Calu3 (cell line): ENCODE measurements around the gene NT5DC3. TPM values are rescaled to one million over a fixed set of nuclear protein-coding genes. Genes with fewer than 3 reads are reported as not detected.

ENCODE experiments used
- BruUV-seq: library from RNA; stranded (reverse); fragments of 400-500 nt; replicated peaks from 2 replicates; lab custom pipeline; 2021; lab: Mats Ljungman, UMichigan
- CTCF ChIA-PET: fragments of 300-600 bp; sonication (Branson Sonifier 250); formaldehyde crosslinking; loops from one replicate; lab custom pipeline; 2022; ENCODE audit warnings: antibody characterized with exemption; lab: Charles Lee
- DNase-seq: peaks from one replicate; pipeline ENCODE4 v3.0.0; 2022
- H3K27ac Mint-ChIP-seq: one replicate; pipeline ENCODE4 v1.8.0; 2022; ENCODE audit warnings: mixed read lengths; ENCODE audit not compliant: unreplicated experiment
- H3K27me3 Mint-ChIP-seq: one replicate; pipeline ENCODE4 v1.8.0; 2022; ENCODE audit warnings: mixed read lengths; ENCODE audit not compliant: unreplicated experiment
- H3K36me3 Mint-ChIP-seq: one replicate; pipeline ENCODE4 v1.8.0; 2022; ENCODE audit warnings: mild to moderate bottlenecking, moderate library complexity, mixed read lengths; ENCODE audit not compliant: insufficient read depth, unreplicated experiment
- H3K4me1 Mint-ChIP-seq: one replicate; pipeline ENCODE4 v1.8.0; 2022; ENCODE audit warnings: mild to moderate bottlenecking, low read depth, mixed read lengths; ENCODE audit not compliant: unreplicated experiment
- H3K4me3 Mint-ChIP-seq: one replicate; pipeline ENCODE4 v1.8.0; 2022; ENCODE audit warnings: mild to moderate bottlenecking, low read depth, moderate library complexity, mixed read lengths; ENCODE audit not compliant: unreplicated experiment
- H3K9me3 Mint-ChIP-seq: one replicate; pipeline ENCODE4 v1.8.0; 2022; ENCODE audit warnings: low read depth, mixed read lengths; ENCODE audit not compliant: unreplicated experiment
- CTCF ChIP-seq: fragments of 200-600 bp; IDR thresholded peaks from one replicate; pipeline ENCODE4 v1.8.0; 2022; ENCODE audit warnings: antibody characterized with exemption; ENCODE audit not compliant: unreplicated experiment
- intact Hi-C: fragments of 100-400 bp; cut with micrococcal nuclease; formaldehyde crosslinking; loops from one replicate; pipeline ENCODE4 v1.10.0; 2022; ENCODE audit not compliant: unreplicated experiment
- total RNA-seq: library from RNA; stranded (reverse); gene quantifications from 2 replicates; pipeline ENCODE4 v1.2.3, GENCODE V29; 2022

The NT5DC3 gene
- total RNA-seq, 1 experiment from 2014 or later = 24.0 TPM

DNA sequence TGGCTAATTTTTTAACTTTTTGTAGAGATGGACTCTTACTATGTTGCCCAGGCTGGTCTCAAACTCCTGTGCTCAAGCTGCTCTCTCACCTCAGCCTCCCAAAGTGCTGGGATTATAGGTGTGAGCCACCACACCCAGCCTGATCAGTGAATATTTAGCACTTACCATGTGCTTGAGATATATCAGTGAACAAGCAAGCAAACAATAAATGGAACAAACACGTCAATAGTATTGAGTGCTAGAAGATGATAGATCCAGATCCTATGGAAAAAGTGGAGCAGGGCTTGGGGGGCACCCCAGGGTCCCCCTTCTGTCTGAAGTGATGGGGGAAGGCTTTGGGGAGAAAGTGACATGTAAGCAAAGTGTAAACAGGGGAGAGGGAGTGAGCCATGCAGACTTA, 83.8 kb downstream of the NT5DC3 start:
- no peaks in the 10 kb centered on the region for H3K9me3 Mint-ChIP-seq
- no peaks in the 10 kb centered on the region for H3K36me3 Mint-ChIP-seq
- intact Hi-C loops = no loop called here
- DNase-seq = no peak
- H3K4me3 Mint-ChIP-seq = no peak overlapping the region
- H3K27me3 Mint-ChIP-seq = no peaks in the 10 kb centered on the region
- H3K27ac Mint-ChIP-seq = no peak overlapping the region
- no TSS peak for BruUV-seq
- no peaks in the 10 kb centered on the region for H3K4me1 Mint-ChIP-seq
- TF ChIP-seq CTCF = no peak
- CTCF ChIA-PET = no interaction called here

- Mint-ChIP-seq H3K27me3 (no peaks in the 10 kb centered on the region), H3K4me3 (no peak overlapping the region), H3K27ac (no peak overlapping the region), H3K9me3 (no peaks in the 10 kb centered on the region), H3K36me3 (no peaks in the 10 kb centered on the region), H3K4me1 (no peaks in the 10 kb centered on the region)
- no peak for DNase-seq
- CTCF ChIA-PET = no interaction called here
- TF ChIP-seq CTCF = no peak
- intact Hi-C loops = no loop called here
- BruUV-seq = no TSS peak
These were observed 84.6 kb downstream of the NT5DC3 start for GRCh38 chr12:103756443-103756842.

GRCh38 chr12:103755425-103755824, 85.6 kb downstream of the NT5DC3 start:
- BruUV-seq = no TSS peak
- Mint-ChIP-seq H3K4me1 (no peaks in the 10 kb centered on the region), H3K9me3 (no peaks in the 10 kb centered on the region), H3K27me3 (no peaks in the 10 kb centered on the region), H3K36me3 (no peaks in the 10 kb centered on the region), H3K27ac (no peak overlapping the region), H3K4me3 (no peak overlapping the region)
- TF ChIP-seq CTCF = no peak
- DNase-seq = no peak
- CTCF ChIA-PET = no interaction called here
- intact Hi-C loops = no loop called here

GRCh38 chr12:103751600-103751999, 89.4 kb downstream of the NT5DC3 start:
- no peak overlapping the region for H3K4me3 Mint-ChIP-seq
- H3K36me3 Mint-ChIP-seq = no peaks in the 10 kb centered on the region
- H3K27ac Mint-ChIP-seq = no peak overlapping the region
- CTCF ChIA-PET = no interaction called here
- no peak for TF ChIP-seq CTCF
- intact Hi-C loops = no loop called here
- H3K4me1 Mint-ChIP-seq = peaks cover 15% of the 10 kb centered on the region
- no TSS peak for BruUV-seq
- DNase-seq = no peak
- H3K9me3 Mint-ChIP-seq = no peaks in the 10 kb centered on the region
- H3K27me3 Mint-ChIP-seq = no peaks in the 10 kb centered on the region
